Stimulated activated naive CD8-positive, alpha-beta T cell treated with anti-CD3 and anti-CD28 coated beads, Interleukin-15, Interleukin-2, amounts not matched to agents 100 U/mL and 50 U/mL, for 24 hours (primary cell): Measurements from ENCODE around the gene SLC9A5.

Experiments
- ATAC-seq: fragments of 150-1000 bp; cut with Tn5 transposase; one replicate; pipeline ENCODE4 v1.10.0; 2021
- DNase-seq: peaks from one replicate; pipeline ENCODE4 v3.0.0; 2021

SLC9A5 gene

GRCh38 chr16:67238806-67239470, 9.8 kb upstream of the SLC9A5 start:
- ATAC-seq (no peak), DNase-seq (no peak)

GRCh38 chr16:67240506-67240905, 8.3 kb upstream of the SLC9A5 start:
- DNase-seq, result no peak
- ATAC-seq, result no peak

- DNase-seq (no peak), ATAC-seq (no peak)
These were observed 7.5 kb upstream of the SLC9A5 start for GRCh38 chr16:67241008-67241900.

- DNase-seq, result no peak
These were observed 6.5 kb upstream of the SLC9A5 start for GRCh38 chr16:67242138-67242730.

GRCh38 chr16:67243481-67243880, 5.3 kb upstream of the SLC9A5 start:
- no peak for DNase-seq
- no peak for ATAC-seq

More at GRCh38 chr16:67242138-67242730, 6.5 kb upstream of the SLC9A5 start:
- no peak for ATAC-seq

GRCh38 chr16:67244387-67245185, 4.2 kb upstream of the SLC9A5 start:
- DNase-seq (peak; percentile 85), ATAC-seq (peak; percentile 75)

GRCh38 chr16:67245186-67245585, 3.6 kb upstream of the SLC9A5 start:
- no peak for ATAC-seq
- DNase-seq, result no peak

GRCh38 chr16:67245674-67246080, 3.1 kb upstream of the SLC9A5 start:
- no peak for ATAC-seq
- DNase-seq, result no peak

- peak; percentile 79 for DNase-seq
These were observed 2.6 kb upstream of the SLC9A5 start for GRCh38 chr16:67246081-67246755.

GRCh38 chr16:67246756-67247191, 2.0 kb upstream of the SLC9A5 start:
- DNase-seq (no peak), ATAC-seq (no peak)

More at GRCh38 chr16:67246081-67246755, 2.6 kb upstream of the SLC9A5 start:
- peak; percentile 6 for ATAC-seq

- DNase-seq (peak; percentile 99), ATAC-seq (peak; percentile 66)
These were observed 1.3 kb upstream of the SLC9A5 start, which contains the start of gene FHOD1 for GRCh38 chr16:67247192-67248072. FHOD1 (minus strand) TSS chr16:67247481; CDS start chr16:67247410, 71 bp downstream.

GRCh38 chr16:67248073-67248400, 742 bp upstream of the SLC9A5 start:
- DNase-seq, result no peak
- no peak for ATAC-seq

GRCh38 chr16:67249178-67250044, 632 bp downstream of the SLC9A5 start:
- ATAC-seq (no peak), DNase-seq (no peak)

GRCh38 chr16:67250045-67250327, 1.2 kb downstream of the SLC9A5 start:
- ATAC-seq, result no peak
- DNase-seq, result no peak

- DNase-seq (no peak), ATAC-seq (no peak)
These were observed 4.1 kb downstream of the SLC9A5 start for GRCh38 chr16:67252609-67253497.

GRCh38 chr16:67254801-67255552, 6.2 kb downstream of the SLC9A5 start:
- DNase-seq (no peak), ATAC-seq (no peak)

- no peak for DNase-seq
- ATAC-seq, result no peak
These were observed 6.9 kb downstream of the SLC9A5 start for GRCh38 chr16:67255553-67256221.
